ENCODE results near the gene FKBP6. TPM values are rescaled to one million over a fixed set of nuclear protein-coding genes. Genes with fewer than 3 reads are reported as not detected.
"Not testable (repeated sequence)": the region's sequence is repeated elsewhere in the genome, so short reads cannot be mapped to it uniquely, and the experiment has no call there.

FKBP6 gene
- total RNA-seq, 1 donor from 2014 or later: not detected

DNA sequence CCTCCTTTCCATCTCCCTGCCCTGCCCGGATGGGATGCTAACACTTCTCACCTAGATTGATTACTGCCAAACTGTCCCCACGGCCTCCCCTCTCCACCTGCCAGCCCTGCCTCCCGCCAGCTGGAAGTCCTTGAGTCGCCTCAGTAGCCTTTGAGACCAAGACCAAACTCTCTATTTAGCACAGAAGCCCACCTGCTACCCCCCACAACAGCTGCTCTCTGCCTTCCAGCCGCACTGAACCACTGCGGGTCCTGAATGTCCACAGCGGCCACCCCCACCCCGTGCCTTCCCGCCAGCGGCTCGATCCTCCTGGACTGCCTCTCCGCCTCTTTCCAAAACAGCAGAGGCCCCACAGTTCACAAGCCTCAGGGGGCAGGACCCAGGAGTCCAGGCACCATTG lies 39.0 kb downstream of the FKBP6 start:
- no peaks in the 10 kb centered on the region for H3K36me3 Mint-ChIP-seq

DNA sequence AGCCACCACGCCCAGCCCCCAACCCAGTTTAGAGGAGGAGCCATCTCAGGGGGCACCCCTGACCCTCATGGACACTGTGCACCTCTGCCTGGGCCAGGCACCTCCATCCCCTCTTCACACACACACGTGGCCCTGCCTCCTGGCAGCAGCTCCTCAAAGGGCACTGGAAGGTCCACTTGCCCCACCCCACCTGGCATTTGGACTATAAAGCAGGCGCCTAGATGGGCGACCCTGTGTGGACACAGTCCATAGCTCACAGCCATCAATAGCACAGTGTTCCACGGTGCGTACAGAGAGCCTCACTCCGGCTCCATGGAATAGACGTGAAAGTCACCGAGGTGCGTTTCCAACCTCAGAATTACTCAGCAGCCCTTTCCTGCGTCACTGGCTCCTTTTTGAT lies 41.0 kb downstream of the FKBP6 start:
- TF ChIP-seq, protein P1, sequence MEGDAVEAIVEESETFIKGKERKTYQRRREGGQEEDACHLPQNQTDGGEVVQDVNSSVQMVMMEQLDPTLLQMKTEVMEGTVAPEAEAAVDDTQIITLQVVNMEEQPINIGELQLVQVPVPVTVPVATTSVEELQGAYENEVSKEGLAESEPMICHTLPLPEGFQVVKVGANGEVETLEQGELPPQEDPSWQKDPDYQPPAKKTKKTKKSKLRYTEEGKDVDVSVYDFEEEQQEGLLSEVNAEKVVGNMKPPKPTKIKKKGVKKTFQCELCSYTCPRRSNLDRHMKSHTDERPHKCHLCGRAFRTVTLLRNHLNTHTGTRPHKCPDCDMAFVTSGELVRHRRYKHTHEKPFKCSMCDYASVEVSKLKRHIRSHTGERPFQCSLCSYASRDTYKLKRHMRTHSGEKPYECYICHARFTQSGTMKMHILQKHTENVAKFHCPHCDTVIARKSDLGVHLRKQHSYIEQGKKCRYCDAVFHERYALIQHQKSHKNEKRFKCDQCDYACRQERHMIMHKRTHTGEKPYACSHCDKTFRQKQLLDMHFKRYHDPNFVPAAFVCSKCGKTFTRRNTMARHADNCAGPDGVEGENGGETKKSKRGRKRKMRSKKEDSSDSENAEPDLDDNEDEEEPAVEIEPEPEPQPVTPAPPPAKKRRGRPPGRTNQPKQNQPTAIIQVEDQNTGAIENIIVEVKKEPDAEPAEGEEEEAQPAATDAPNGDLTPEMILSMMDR (conservative IDR thresholded peaks at IDR 0.05): no peak
- peaks cover 7% of the 10 kb centered on the region for H3K4me1 Mint-ChIP-seq (ENCODE audit: unreplicated experiment)
- H3K27me3 Mint-ChIP-seq: no peaks in the 10 kb centered on the region
- no peak overlapping the region for H3K4me3 Mint-ChIP-seq
- H3K27ac Mint-ChIP-seq: no peak overlapping the region
- H3K9me3 Mint-ChIP-seq: no peaks in the 10 kb centered on the region
- no peaks in the 10 kb centered on the region for H3K36me3 Mint-ChIP-seq
- DNase-seq (ENCODE audit: extremely low spot score, unreplicated experiment): no peak

More for the DNA sequence above, 39.0 kb downstream of the FKBP6 start:
- DNase-seq (ENCODE audit: extremely low spot score, unreplicated experiment): no peak
- no peaks in the 10 kb centered on the region for H3K27me3 Mint-ChIP-seq
- TF ChIP-seq, protein P1 (conservative IDR thresholded peaks at IDR 0.05): no peak
- H3K4me1 Mint-ChIP-seq (ENCODE audit: unreplicated experiment): peaks cover 7% of the 10 kb centered on the region
- no peaks in the 10 kb centered on the region for H3K9me3 Mint-ChIP-seq
- H3K4me3 Mint-ChIP-seq: no peak overlapping the region
- H3K27ac Mint-ChIP-seq: peak overlapping the region; percentile 26

DNA sequence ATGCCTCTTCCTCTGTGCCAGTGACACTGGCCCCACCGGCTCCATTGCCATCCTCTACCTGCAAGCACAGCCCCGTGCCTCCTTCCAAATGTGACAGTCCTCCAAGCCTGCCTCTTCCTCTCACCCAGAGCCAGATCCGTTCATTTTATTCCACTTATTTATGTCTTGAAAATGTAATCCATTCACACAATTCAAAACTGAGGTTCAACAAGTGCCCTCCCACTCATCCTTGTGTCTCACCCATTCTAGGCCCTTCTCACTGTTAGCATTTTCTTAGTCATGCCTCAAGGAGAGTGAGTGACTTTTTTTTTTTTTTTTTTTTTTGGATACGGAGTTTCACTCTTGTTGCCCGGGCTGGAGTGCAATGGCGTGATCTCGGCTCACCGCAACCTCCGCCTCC lies 41.7 kb downstream of the FKBP6 start:
- DNase-seq (ENCODE audit: extremely low spot score, unreplicated experiment): no peak
- Mint-ChIP-seq H3K27ac (no peak overlapping the region), H3K27me3 (no peaks in the 10 kb centered on the region), H3K4me1 (ENCODE audit: unreplicated experiment) (peaks cover 7% of the 10 kb centered on the region), H3K4me3 (no peak overlapping the region), H3K36me3 (no peaks in the 10 kb centered on the region), H3K9me3 (no peaks in the 10 kb centered on the region)
- TF ChIP-seq, protein P1 (conservative IDR thresholded peaks at IDR 0.05): no peak

DNA sequence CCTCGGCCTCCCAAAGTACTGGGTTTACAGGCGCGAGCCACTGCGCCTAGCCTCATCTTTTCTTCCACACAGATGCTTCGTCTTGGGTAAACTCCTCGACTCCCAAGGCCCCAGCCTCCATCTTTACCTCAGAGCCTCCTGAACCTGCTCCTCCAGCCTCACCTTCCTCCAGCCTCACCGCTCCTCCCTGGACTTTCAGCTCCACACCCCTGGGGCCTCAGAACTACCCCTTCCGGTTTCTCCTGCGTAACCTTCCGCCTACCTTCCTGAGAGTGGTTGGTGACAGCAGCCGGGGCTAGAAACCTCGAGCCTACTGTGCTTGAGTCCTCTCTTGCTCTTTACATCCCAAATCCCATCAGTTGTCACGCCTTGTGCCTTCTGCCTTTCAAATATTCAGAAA lies 45.8 kb downstream of the FKBP6 start:
- DNase-seq (ENCODE audit: extremely low spot score, unreplicated experiment): no peak
- H3K4me1 Mint-ChIP-seq (ENCODE audit: unreplicated experiment): no peaks in the 10 kb centered on the region
- H3K9me3 Mint-ChIP-seq: no peaks in the 10 kb centered on the region
- no peaks in the 10 kb centered on the region for H3K36me3 Mint-ChIP-seq
- TF ChIP-seq, protein P1 (conservative IDR thresholded peaks at IDR 0.05): no peak
- H3K27me3 Mint-ChIP-seq: no peaks in the 10 kb centered on the region
- H3K27ac Mint-ChIP-seq: peak overlapping the region; percentile 65
- no peak overlapping the region for H3K4me3 Mint-ChIP-seq

DNA sequence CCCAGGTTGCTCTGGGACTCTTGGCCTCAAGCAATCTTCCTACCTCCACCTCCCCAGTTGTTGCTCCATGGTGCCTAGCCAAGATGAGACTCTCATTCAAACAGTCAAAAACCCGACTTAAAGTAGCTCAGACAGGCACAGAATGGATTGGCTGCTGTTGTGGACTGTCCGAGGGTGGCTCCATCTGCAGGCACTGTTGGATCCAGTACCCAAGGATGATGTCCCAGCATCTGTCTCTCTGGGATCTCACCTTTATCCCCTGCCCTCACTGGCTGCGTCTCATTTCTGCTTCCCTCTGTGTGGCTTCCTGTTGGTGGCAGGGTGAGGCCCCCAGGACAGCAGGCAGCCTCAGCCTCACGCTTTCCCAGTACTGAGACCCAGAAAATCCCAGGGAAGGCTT lies 48.3 kb downstream of the FKBP6 start:
- not testable (repeated sequence) for H3K27ac Mint-ChIP-seq; H3K4me1 Mint-ChIP-seq (ENCODE audit: unreplicated experiment); H3K4me3 Mint-ChIP-seq; H3K27me3 Mint-ChIP-seq; DNase-seq (ENCODE audit: extremely low spot score, unreplicated experiment); H3K36me3 Mint-ChIP-seq; H3K9me3 Mint-ChIP-seq

DNA sequence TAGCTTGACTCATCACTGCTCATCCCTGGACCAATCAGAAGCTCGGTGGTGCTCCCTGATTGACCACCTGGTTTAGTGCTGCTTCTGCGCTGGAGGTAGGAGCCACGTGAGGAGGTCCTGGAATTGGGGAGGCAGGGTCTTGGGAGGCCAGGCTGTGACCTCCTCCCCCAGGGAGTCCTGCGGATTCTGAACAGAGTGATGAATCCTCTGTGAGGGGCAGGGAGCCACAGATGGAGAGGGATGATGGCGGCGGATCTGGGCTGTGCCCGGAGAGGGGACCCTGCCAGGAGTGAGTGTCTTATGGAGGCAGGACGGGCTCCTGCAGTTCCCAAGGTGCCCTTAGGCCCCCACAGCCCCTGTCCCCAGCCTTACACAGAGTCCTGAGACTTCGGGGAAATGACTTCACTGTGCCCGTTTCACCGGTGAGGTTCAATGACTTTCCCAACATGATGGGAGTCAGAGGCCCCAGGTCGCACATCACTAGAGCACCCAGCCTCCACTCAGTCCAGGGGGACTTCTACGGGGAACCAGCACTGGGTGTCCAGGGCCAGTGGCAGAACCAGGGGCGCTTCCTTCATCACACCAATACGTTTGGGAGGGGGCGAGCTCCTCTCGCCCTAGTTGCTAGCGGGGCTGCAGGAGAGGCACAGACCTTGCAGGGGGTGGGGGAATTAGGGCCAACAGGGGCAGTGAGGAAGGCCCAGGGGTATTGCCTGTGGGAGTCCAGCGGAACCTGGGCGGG lies 48.9 kb downstream of the FKBP6 start:
- Mint-ChIP-seq H3K9me3 (no peaks in the 10 kb centered on the region), H3K27ac (no peak overlapping the region), H3K4me3 (no peak overlapping the region), H3K4me1 (ENCODE audit: unreplicated experiment) (no peaks in the 10 kb centered on the region), H3K27me3 (no peaks in the 10 kb centered on the region), H3K36me3 (no peaks in the 10 kb centered on the region)
- TF ChIP-seq, protein P1 (conservative IDR thresholded peaks at IDR 0.05): no peak
- no peak for DNase-seq (ENCODE audit: extremely low spot score, unreplicated experiment)

DNA sequence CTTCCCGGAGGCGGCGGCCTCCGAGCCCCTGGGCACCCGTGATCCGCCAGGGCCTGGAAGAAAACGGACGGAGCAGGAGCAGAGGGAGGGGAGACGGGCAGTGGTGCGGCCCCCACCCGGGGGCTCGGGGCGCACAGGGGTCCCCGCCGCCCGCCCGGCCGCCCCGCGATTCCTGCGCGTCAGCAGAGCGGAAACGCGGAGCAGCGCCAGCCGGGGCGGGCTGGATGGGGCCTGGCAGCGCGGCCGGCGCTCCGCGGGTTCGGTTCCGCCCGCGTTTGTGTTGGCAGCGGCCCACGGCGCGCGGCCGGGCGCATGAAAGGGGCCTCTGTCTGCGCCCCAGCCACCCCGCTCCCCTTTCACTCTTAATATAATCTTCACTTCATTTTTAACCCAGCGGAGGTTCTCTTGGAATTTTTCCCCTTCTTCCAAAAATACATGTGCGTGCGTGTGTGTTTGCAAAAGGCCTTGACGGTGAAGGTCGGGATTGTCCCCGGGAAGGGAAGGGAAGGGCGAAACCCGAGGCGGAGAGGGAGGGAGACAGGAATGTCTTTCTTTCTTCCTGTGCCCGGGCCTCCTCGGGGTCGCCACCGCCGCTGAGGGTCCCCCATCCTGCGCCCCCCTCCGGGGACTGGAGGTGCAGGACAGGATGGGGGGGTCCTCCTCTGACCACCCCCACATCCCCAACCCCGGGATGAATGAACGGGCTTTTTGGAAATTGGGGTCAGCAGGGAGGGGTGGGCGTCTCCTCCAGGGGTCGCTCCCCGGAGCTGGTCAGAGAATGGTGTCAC lies 49.6 kb downstream of the FKBP6 start:
- not testable (repeated sequence) for H3K27ac Mint-ChIP-seq; H3K4me1 Mint-ChIP-seq (ENCODE audit: unreplicated experiment); H3K27me3 Mint-ChIP-seq; H3K9me3 Mint-ChIP-seq; H3K36me3 Mint-ChIP-seq; H3K4me3 Mint-ChIP-seq; DNase-seq (ENCODE audit: extremely low spot score, unreplicated experiment)
